GM21576 (cell line): ENCODE measurements around the gene F9.

ENCODE experiments used
- ATAC-seq: cut with Tn5 transposase; IDR thresholded peaks from one replicate; pipeline ENCODE4 v1.9.1; 2021; ENCODE audit warnings: mild to moderate bottlenecking, moderate library complexity; ENCODE audit not compliant: unreplicated experiment

Gene F9

DNA sequence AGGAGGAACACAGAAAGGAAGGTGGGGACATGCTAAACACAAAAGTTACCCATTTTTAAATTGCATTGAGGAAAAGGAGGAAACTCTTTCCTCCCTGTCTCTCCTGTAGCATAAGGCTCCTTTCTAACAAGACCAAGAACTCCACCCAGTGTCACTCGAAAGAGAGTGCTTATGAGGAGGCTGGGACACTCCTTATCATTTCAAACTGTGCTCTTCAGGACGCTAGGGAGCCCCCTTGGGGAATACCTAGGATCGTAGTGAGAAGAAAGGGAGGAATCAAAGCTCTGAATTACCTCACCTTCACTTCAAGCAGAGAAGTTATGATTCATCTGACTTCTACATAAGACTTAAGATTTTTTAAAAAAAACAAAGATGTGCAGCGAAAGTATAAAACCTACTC is 65.5 kb downstream of the F9 start:
- no peak for ATAC-seq

DNA sequence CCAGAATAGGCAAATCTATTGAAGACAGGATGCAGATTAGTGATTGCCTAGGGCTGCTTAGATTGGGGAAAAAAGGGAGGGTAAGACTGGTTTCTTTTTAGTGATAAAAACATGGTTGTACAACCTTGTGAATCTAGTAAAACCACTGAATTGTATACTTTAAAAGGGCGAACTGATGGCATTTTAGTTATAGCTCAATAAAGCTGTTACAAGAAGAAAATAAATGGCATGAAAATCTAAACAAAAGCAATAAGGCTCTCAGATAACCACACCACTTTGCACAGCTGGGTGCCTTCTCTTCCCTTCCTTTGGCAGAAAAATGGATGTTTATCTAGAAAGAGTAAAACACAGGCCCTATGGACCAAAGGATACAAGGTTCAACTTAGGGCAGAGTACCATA is 69.6 kb downstream of the F9 start:
- no peak for ATAC-seq
